PC-3 (cell line): ENCODE measurements around the gene ANKS1B. TPM values are rescaled to one million over a fixed set of nuclear protein-coding genes. Genes with fewer than 3 reads are reported as not detected.

Experiments
- ATAC-seq: fragments of 200-7000 bp; cut with Tn5 transposase; 2 replicates; pipeline ENCODE4 v1.9.1; 2020; ENCODE audit warnings: mild to moderate bottlenecking, moderate library complexity
- BruUV-seq: library from RNA; stranded (reverse); fragments of 400-500 nt; replicated peaks from 2 replicates; lab custom pipeline; 2021; lab: Mats Ljungman, UMichigan
- CTCF ChIA-PET: fragments of 300-600 bp; sonication (Branson Sonifier 250); formaldehyde crosslinking; loops from one replicate; lab custom pipeline; 2022; ENCODE audit warnings: antibody characterized with exemption; lab: Charles Lee
- POLR2A ChIA-PET: fragments of 300-600 bp; sonication (Branson Sonifier 250); formaldehyde crosslinking; loops from one replicate; lab custom pipeline; 2022; ENCODE audit warnings: antibody characterized with exemption; ENCODE audit not compliant: unreplicated experiment; lab: Charles Lee
- DNase-seq: peaks from one replicate; pipeline ENCODE4 v3.0.0-alpha.2; 2015
- H2AFZ ChIP-seq: fragments of 300-600 bp; sonication (generic); 2 replicates; pipeline ENCODE4 v1.6.0; 2016; ENCODE audit warnings: antibody characterized with exemption, low read length
- H3F3A ChIP-seq: fragments of 300-600 bp; sonication (generic); one replicate; pipeline ENCODE4 v1.6.0; 2017; ENCODE audit warnings: antibody characterized with exemption, low read length, control low read depth, mild to moderate bottlenecking; ENCODE audit not compliant: unreplicated experiment
- H3K27ac ChIP-seq: fragments of 300-600 bp; sonication (generic); 2 replicates; pipeline ENCODE4 v1.5.1; 2016; ENCODE audit warnings: mild to moderate bottlenecking, low read length
- H3K27me3 ChIP-seq: fragments of 300-600 bp; sonication (generic); 2 replicates; pipeline ENCODE4 v1.6.1; 2016; ENCODE audit warnings: low read length, mixed read lengths
- H3K36me3 ChIP-seq: fragments of 300-600 bp; sonication (generic); 2 replicates; pipeline ENCODE4 v1.6.1; 2016; ENCODE audit warnings: low read depth, mixed run types, low read length, mixed read lengths
- H3K4me1 ChIP-seq: fragments of 300-600 bp; sonication (generic); 2 replicates; pipeline ENCODE4 v1.5.1; 2016; ENCODE audit warnings: low read length; ENCODE audit not compliant: insufficient read depth
- H3K4me2 ChIP-seq: fragments of 300-600 bp; sonication (generic); 2 replicates; pipeline ENCODE4 v1.6.0; 2016; ENCODE audit warnings: low read length
- H3K4me3 ChIP-seq: fragments of 300-600 bp; sonication (generic); 2 replicates; pipeline ENCODE4 v1.5.1; 2016; ENCODE audit warnings: mild to moderate bottlenecking, low read length, mixed read lengths
- H3K79me2 ChIP-seq: fragments of 300-600 bp; sonication (generic); 2 replicates; pipeline ENCODE4 v1.6.1; 2017; ENCODE audit warnings: low read length, mixed read lengths
- H3K9ac ChIP-seq: fragments of 300-600 bp; sonication (generic); 2 replicates; pipeline ENCODE4 v1.6.0; 2016; ENCODE audit warnings: mild to moderate bottlenecking, low read length
- H3K9me2 ChIP-seq: fragments of 300-600 bp; sonication (generic); replicated peaks from 2 replicates; pipeline ENCODE4 v1.6.1; 2016; ENCODE audit warnings: mixed run types, low read length, mixed read lengths
- H3K9me3 ChIP-seq: fragments of 300-600 bp; sonication (generic); 2 replicates; pipeline ENCODE4 v1.6.1; 2016; ENCODE audit warnings: low read length, mixed read lengths
- H4K20me1 ChIP-seq: fragments of 300-600 bp; sonication (generic); 2 replicates; pipeline ENCODE4 v1.6.1; 2016; ENCODE audit warnings: low read length, mixed read lengths
- EZH2 ChIP-seq: fragments of 300-600 bp; sonication (generic); IDR thresholded peaks from one replicate; pipeline ENCODE4 v1.6.1; 2017; ENCODE audit warnings: antibody characterized with exemption, mild to moderate bottlenecking, low read length; ENCODE audit not compliant: unreplicated experiment
- EZH2phosphoT487 ChIP-seq: fragments of 300-600 bp; sonication (generic); IDR thresholded peaks from 2 replicates; pipeline ENCODE4 v1.6.1; 2018; ENCODE audit warnings: mild to moderate bottlenecking, antibody characterized with exemption, low read length, borderline replicate concordance
- intact Hi-C: fragments of 100-400 bp; cut with micrococcal nuclease; formaldehyde crosslinking; loops from 2 replicates; pipeline ENCODE4 v1.9.0; 2023
- total RNA-seq: library from RNA; depleted of rRNA; stranded (reverse); fragments of >200 nt; gene quantifications from 2 replicates; pipeline ENCODE4 v1.2.3, GENCODE V29; 2014
- TF ChIP-seq, protein P1 (sequence below): fragments of 300-600 bp; sonication (generic); conservative IDR thresholded peaks from 2 replicates; pipeline ENCODE4 v1.5.1; 2017; ENCODE audit warnings: antibody characterized with exemption, low read depth, mild to moderate bottlenecking, low read length

ANKS1B gene
- total RNA-seq, 1 experiment from 2014 or later = 0.07 TPM

- no peaks in the 10 kb centered on the region for H4K20me1 ChIP-seq
- no peaks in the 10 kb centered on the region for H3K9me2 ChIP-seq
- H3K4me2 ChIP-seq = no peak overlapping the region
- H3K27ac ChIP-seq = no peak overlapping the region
- ATAC-seq (no peak), DNase-seq (no peak)
- ChIA-PET POLR2A (no interaction called here), CTCF (no interaction called here)
- no peak overlapping the region for H2AFZ ChIP-seq
- no TSS peak for BruUV-seq
- no peaks in the 10 kb centered on the region for H3K4me1 ChIP-seq
- no peaks in the 10 kb centered on the region for H3K79me2 ChIP-seq
- TF ChIP-seq, protein P1, sequence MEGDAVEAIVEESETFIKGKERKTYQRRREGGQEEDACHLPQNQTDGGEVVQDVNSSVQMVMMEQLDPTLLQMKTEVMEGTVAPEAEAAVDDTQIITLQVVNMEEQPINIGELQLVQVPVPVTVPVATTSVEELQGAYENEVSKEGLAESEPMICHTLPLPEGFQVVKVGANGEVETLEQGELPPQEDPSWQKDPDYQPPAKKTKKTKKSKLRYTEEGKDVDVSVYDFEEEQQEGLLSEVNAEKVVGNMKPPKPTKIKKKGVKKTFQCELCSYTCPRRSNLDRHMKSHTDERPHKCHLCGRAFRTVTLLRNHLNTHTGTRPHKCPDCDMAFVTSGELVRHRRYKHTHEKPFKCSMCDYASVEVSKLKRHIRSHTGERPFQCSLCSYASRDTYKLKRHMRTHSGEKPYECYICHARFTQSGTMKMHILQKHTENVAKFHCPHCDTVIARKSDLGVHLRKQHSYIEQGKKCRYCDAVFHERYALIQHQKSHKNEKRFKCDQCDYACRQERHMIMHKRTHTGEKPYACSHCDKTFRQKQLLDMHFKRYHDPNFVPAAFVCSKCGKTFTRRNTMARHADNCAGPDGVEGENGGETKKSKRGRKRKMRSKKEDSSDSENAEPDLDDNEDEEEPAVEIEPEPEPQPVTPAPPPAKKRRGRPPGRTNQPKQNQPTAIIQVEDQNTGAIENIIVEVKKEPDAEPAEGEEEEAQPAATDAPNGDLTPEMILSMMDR = no peak
- TF ChIP-seq EZH2 (no peak), EZH2phosphoT487 (no peak)
- H3K4me3 ChIP-seq = no peak overlapping the region
- no peaks in the 10 kb centered on the region for H3K9me3 ChIP-seq
- H3K36me3 ChIP-seq = no peaks in the 10 kb centered on the region
- H3K9ac ChIP-seq = no peak overlapping the region
- peaks cover 4% of the 10 kb centered on the region for H3K27me3 ChIP-seq
- no peaks in the 10 kb centered on the region for H3F3A ChIP-seq
- intact Hi-C loops = no loop called here
Observed at GRCh38 chr12:99427104-99427503, 557.6 kb downstream of the ANKS1B start.

DNA sequence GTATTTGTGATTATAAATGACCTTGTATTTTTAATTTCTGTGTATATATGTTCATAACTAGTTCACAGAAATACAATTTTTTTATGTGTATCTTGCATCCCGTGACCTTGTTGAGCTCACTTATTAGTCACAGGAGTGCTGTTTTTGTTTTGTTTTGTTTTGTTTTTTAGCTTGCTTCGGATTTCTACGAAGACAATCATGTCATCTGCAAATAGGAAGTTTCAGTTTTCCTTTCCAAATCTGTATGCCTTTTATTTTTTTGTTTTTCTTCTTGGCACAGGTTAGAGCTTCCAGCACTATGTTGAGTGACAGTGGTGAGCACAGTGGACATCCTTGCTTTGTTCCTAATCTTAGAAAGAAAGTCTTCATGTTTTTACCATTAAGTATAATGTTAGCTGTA is 566.4 kb downstream of the ANKS1B start:
- no peaks in the 10 kb centered on the region for H3F3A ChIP-seq
- ChIA-PET CTCF (no interaction called here), POLR2A (no interaction called here)
- no peak overlapping the region for H3K27ac ChIP-seq
- no peaks in the 10 kb centered on the region for H3K4me1 ChIP-seq
- no peak overlapping the region for H3K9ac ChIP-seq
- no peaks in the 10 kb centered on the region for H3K9me2 ChIP-seq
- no peak overlapping the region for H2AFZ ChIP-seq
- DNase-seq (no peak), ATAC-seq (no peak)
- H3K27me3 ChIP-seq = peaks cover 20% of the 10 kb centered on the region
- TF ChIP-seq, protein P1 = no peak
- BruUV-seq = no TSS peak
- no peaks in the 10 kb centered on the region for H4K20me1 ChIP-seq
- H3K79me2 ChIP-seq = no peaks in the 10 kb centered on the region
- intact Hi-C loops = no loop called here
- no peak overlapping the region for H3K4me2 ChIP-seq
- no peak overlapping the region for H3K4me3 ChIP-seq
- no peaks in the 10 kb centered on the region for H3K9me3 ChIP-seq
- H3K36me3 ChIP-seq = no peaks in the 10 kb centered on the region

- DNase-seq (no peak), ATAC-seq (no peak)
- ChIA-PET CTCF (no interaction called here), POLR2A (no interaction called here)
- H3K9me2 ChIP-seq = no peaks in the 10 kb centered on the region
- H3K36me3 ChIP-seq = no peaks in the 10 kb centered on the region
- H3K4me1 ChIP-seq = no peaks in the 10 kb centered on the region
- H3K4me3 ChIP-seq = no peak overlapping the region
- intact Hi-C loops = no loop called here
- no peak overlapping the region for H3K9ac ChIP-seq
- no peak overlapping the region for H3K27ac ChIP-seq
- no peaks in the 10 kb centered on the region for H3K9me3 ChIP-seq
- no TSS peak for BruUV-seq
- no peaks in the 10 kb centered on the region for H4K20me1 ChIP-seq
- no peaks in the 10 kb centered on the region for H3K27me3 ChIP-seq
- TF ChIP-seq EZH2phosphoT487 = no peak
- no peak for TF ChIP-seq EZH2
- TF ChIP-seq, protein P1 = no peak
- no peak overlapping the region for H3K4me2 ChIP-seq
- no peak overlapping the region for H2AFZ ChIP-seq
- H3K79me2 ChIP-seq = no peaks in the 10 kb centered on the region
- H3F3A ChIP-seq = no peaks in the 10 kb centered on the region
Observed at GRCh38 chr12:99413751-99414150, 571.0 kb downstream of the ANKS1B start.
